ENCODE results near the gene ATRN. TPM values are rescaled to one million over a fixed set of nuclear protein-coding genes. Genes with fewer than 3 reads are reported as not detected.

ATRN gene
- total RNA-seq, 1 experiment from 2014 or later: 26.1 TPM

GRCh38 chr20:3606021-3606420, 135.2 kb downstream of the ATRN start:
- TF ChIP-seq EZH2 (IDR thresholded peaks at IDR 0.05; ENCODE audit: low read length, unreplicated experiment) (no peak), CTCF (conservative IDR thresholded peaks at IDR 0.05; ENCODE audit: low read depth, low read length) (no peak), EZH2phosphoT487 (IDR thresholded peaks at IDR 0.05; ENCODE audit: borderline replicate concordance, low read length) (no peak)
- Histone ChIP-seq H3K4me3 (ENCODE audit: low read length) (no peak overlapping the region), H3K27me3 (ENCODE audit: low read length) (no peaks in the 10 kb centered on the region), H3K9me2 (replicated peaks; ENCODE audit: low read length) (no peaks in the 10 kb centered on the region), H3K27ac (ENCODE audit: low read length) (no peak overlapping the region), H3K36me3 (ENCODE audit: low read depth, low read length) (peaks cover 6% of the 10 kb centered on the region; the same call in 1 of the 2 replicates), H4K20me1 (ENCODE audit: low read length) (no peaks in the 10 kb centered on the region), H3K79me2 (ENCODE audit: low read length) (no peaks in the 10 kb centered on the region), H2AFZ (ENCODE audit: low read length) (no peak overlapping the region), H3K9ac (ENCODE audit: low read length) (no peak overlapping the region), H3F3A (ENCODE audit: low read length, unreplicated experiment) (no peaks in the 10 kb centered on the region), H3K4me2 (ENCODE audit: low read length) (no peak overlapping the region), H3K4me1 (ENCODE audit: insufficient read depth, low read length) (no peaks in the 10 kb centered on the region), H3K9me3 (ENCODE audit: low read length) (no peaks in the 10 kb centered on the region)
- no peak for ATAC-seq
- POLR2A ChIA-PET (ENCODE audit: unreplicated experiment): no interaction called here
- DNase-seq: no peak
- intact Hi-C loops (cut with micrococcal nuclease): no loop called here
- CTCF ChIA-PET: no interaction called here
- no TSS peak for BruUV-seq (replicated peaks)

- ATAC-seq (no peak), DNase-seq (no peak)
- no peaks in the 10 kb centered on the region for H3K9me2 ChIP-seq (replicated peaks; ENCODE audit: low read length)
- CTCF ChIA-PET: interaction anchor here (0.6 to 1.1 kb wide), 2 partner anchors 65 to 105 kb away, joined by 3 read pairs; no protein-coding TSS in a partner anchor
- H3K79me2 ChIP-seq (ENCODE audit: low read length): no peaks in the 10 kb centered on the region
- H3K36me3 ChIP-seq (ENCODE audit: low read depth, low read length): no peaks in the 10 kb centered on the region; the same call in 1 of the 2 replicates
- H3K9ac ChIP-seq (ENCODE audit: low read length): no peak overlapping the region
- no peak overlapping the region for H3K27ac ChIP-seq (ENCODE audit: low read length)
- H3F3A ChIP-seq (ENCODE audit: low read length, unreplicated experiment): no peaks in the 10 kb centered on the region
- H4K20me1 ChIP-seq (ENCODE audit: low read length): no peaks in the 10 kb centered on the region
- H3K27me3 ChIP-seq (ENCODE audit: low read length): no peaks in the 10 kb centered on the region
- no peaks in the 10 kb centered on the region for H3K9me3 ChIP-seq (ENCODE audit: low read length)
- H2AFZ ChIP-seq (ENCODE audit: low read length): no peak overlapping the region
- TF ChIP-seq EZH2phosphoT487 (IDR thresholded peaks at IDR 0.05; ENCODE audit: borderline replicate concordance, low read length) (no peak), EZH2 (IDR thresholded peaks at IDR 0.05; ENCODE audit: low read length, unreplicated experiment) (no peak), CTCF (conservative IDR thresholded peaks at IDR 0.05; ENCODE audit: low read depth, low read length) (no peak)
- H3K4me3 ChIP-seq (ENCODE audit: low read length): no peak overlapping the region
- no peak overlapping the region for H3K4me2 ChIP-seq (ENCODE audit: low read length)
- peaks cover 22% of the 10 kb centered on the region for H3K4me1 ChIP-seq (ENCODE audit: insufficient read depth, low read length)
- POLR2A ChIA-PET (ENCODE audit: unreplicated experiment): no interaction called here
- no TSS peak for BruUV-seq (replicated peaks)
- intact Hi-C loops (cut with micrococcal nuclease): no loop called here
Measured at GRCh38 chr20:3611901-3612300, 141.1 kb downstream of the ATRN start.

- no peaks in the 10 kb centered on the region; the same call in 1 of the 2 replicates for H3K36me3 ChIP-seq (ENCODE audit: low read depth, low read length)
- ChIA-PET CTCF (interaction anchor here (1.1 kb wide), 1 partner anchor 103 kb away, joined by 3 read pairs; no protein-coding TSS in a partner anchor), POLR2A (ENCODE audit: unreplicated experiment) (no interaction called here)
- DNase-seq (peak; percentile 13), ATAC-seq (no peak)
- H3K9me2 ChIP-seq (replicated peaks; ENCODE audit: low read length): no peaks in the 10 kb centered on the region
- peaks cover 24% of the 10 kb centered on the region for H3K4me1 ChIP-seq (ENCODE audit: insufficient read depth, low read length)
- H3K9ac ChIP-seq (ENCODE audit: low read length): no peak overlapping the region
- no peak overlapping the region for H2AFZ ChIP-seq (ENCODE audit: low read length)
- H3K27me3 ChIP-seq (ENCODE audit: low read length): no peaks in the 10 kb centered on the region
- no peaks in the 10 kb centered on the region for H3F3A ChIP-seq (ENCODE audit: low read length, unreplicated experiment)
- no peak for TF ChIP-seq EZH2phosphoT487 (IDR thresholded peaks at IDR 0.05; ENCODE audit: borderline replicate concordance, low read length)
- peak; percentile 44 for TF ChIP-seq CTCF (conservative IDR thresholded peaks at IDR 0.05; ENCODE audit: low read depth, low read length)
- no peak for TF ChIP-seq EZH2 (IDR thresholded peaks at IDR 0.05; ENCODE audit: low read length, unreplicated experiment)
- no TSS peak for BruUV-seq (replicated peaks)
- no peaks in the 10 kb centered on the region for H4K20me1 ChIP-seq (ENCODE audit: low read length)
- no peak overlapping the region for H3K4me3 ChIP-seq (ENCODE audit: low read length)
- H3K79me2 ChIP-seq (ENCODE audit: low read length): no peaks in the 10 kb centered on the region
- no peak overlapping the region for H3K27ac ChIP-seq (ENCODE audit: low read length)
- intact Hi-C loops (cut with micrococcal nuclease): no loop called here
- H3K9me3 ChIP-seq (ENCODE audit: low read length): no peaks in the 10 kb centered on the region
- H3K4me2 ChIP-seq (ENCODE audit: low read length): no peak overlapping the region
Measured at GRCh38 chr20:3612795-3613572, 142.2 kb downstream of the ATRN start.

Measured in PC-3 (cell line).